Esophagus squamous epithelium (tissue), 5 donors: ENCODE results near the gene YKT6. TPM values are rescaled to one million over a fixed set of nuclear protein-coding genes. Genes with fewer than 3 reads are reported as not detected.

ENCODE experiments used
- DNase-seq: peaks from one replicate; lab custom pipeline; 2025; lab: John Stamatoyannopoulos, UW
- H3K27ac ChIP-seq, 4 donors: fragments of 200-600 bp; sonication (generic); one replicate each; pipeline ENCODE4 v1.5.1; 2016 to 2019; ENCODE audit warnings: mild to moderate bottlenecking in 1 of 4
- H3K27me3 ChIP-seq, 4 donors: fragments of 200-600 bp; sonication (generic); 1 replicate in 3 of 4; 2 replicates in 1 of 4; pipeline versions ENCODE4 v1.5.1 to v1.6.0; 2017 to 2021; ENCODE audit warnings: antibody characterized with exemption in 1 of 4
- H3K36me3 ChIP-seq, 3 donors: fragments of 200-600 bp; sonication (generic); one replicate each; pipeline ENCODE4 v1.5.1; 2016 to 2019
- H3K4me1 ChIP-seq, 3 donors: fragments of 200-600 bp; sonication (generic); one replicate each; pipeline ENCODE4 v1.5.1; 2017 to 2019
- H3K4me3 ChIP-seq, 4 donors: fragments of 200-600 bp; sonication (generic); 1 replicate in 3 of 4; 2 replicates in 1 of 4; pipeline ENCODE4 v1.5.1; 2016 to 2019; ENCODE audit warnings: mild to moderate bottlenecking in 2 of 4, moderate library complexity in 1 of 4
- H3K9me3 ChIP-seq, 3 donors: fragments of 200-600 bp; sonication (generic); one replicate each; pipeline ENCODE4 v1.5.1; 2016 to 2019
- CTCF ChIP-seq, 6 experiments: fragments of 450-650 bp in 4 of 6; fragments of 200-600 bp in 2 of 6; sonication (generic) in 2 of 6; IDR thresholded peaks; one replicate each; pipeline ENCODE4 v1.5.1; 2016 to 2019; ENCODE audit warnings: antibody characterized with exemption in 6 of 6, mild to moderate bottlenecking in 4 of 6, moderate library complexity in 4 of 6
- POLR2A ChIP-seq, 4 donors: fragments of 450-650 bp; IDR thresholded peaks; one replicate each; pipeline ENCODE4 v1.6.1; 2017; ENCODE audit warnings: antibody characterized with exemption in 4 of 4, mild to moderate bottlenecking in 4 of 4, moderate library complexity in 3 of 4
- WGBS, 2 donors: methylation state at CpG; one replicate each; pipeline ENCODE4 v1.1.5; 2018; 5-methylcytosine and 5-hydroxymethylcytosine counted together
- intact Hi-C: fragments of 100-400 bp; cut with DNase I; formaldehyde crosslinking; loops from one replicate; pipeline ENCODE4 v1.15.0; 2022
- total RNA-seq, 4 donors: library from RNA; depleted of rRNA; stranded (reverse); fragments of >200 nt; gene quantifications; one replicate each; pipeline ENCODE4 v1.1.0, GENCODE V29; 2016
- donor health status: DM: yes; HTN: yes; CAD: no.

YKT6 gene
- total RNA-seq, 4 donors from 2014 or later = 56.3 to 91.8 (median 65.1) TPM

GRCh38 chr7:44188480-44189225 is 12.1 kb upstream of the YKT6 start:
- H3K4me3 ChIP-seq = no peak overlapping the region
- TF ChIP-seq POLR2A (IDR thresholded peaks at IDR 0.05) (no peak), CTCF (IDR thresholded peaks at IDR 0.05) (no peak)

GRCh38 chr7:44189286-44189992 is 11.3 kb upstream of the YKT6 start, which contains the start of gene GCK:
GCK (minus strand) TSS chr7:44189439; CDS start chr7:44188953, 486 bp downstream.
- Histone ChIP-seq H3K27ac (no peak within 1 kb of the TSS), H3K27me3 (peaks cover 0 to 28% (median 0%) of the 10 kb centered on the region in 4 donors), H3K9me3 (no peaks in the 10 kb centered on the region), H3K36me3 (no peaks in the 10 kb centered on the region), H3K4me3 (no peak within 1 kb of the TSS), H3K4me1 (peaks cover 7 to 12% (median 8%) of the 10 kb centered on the region in 3 donors)
- no CpG with 5 or more reads among the region's 11 CpGs for WGBS, 2 donors
- intact Hi-C loops = no loop called here
- no peak for DNase-seq
- no peak for TF ChIP-seq POLR2A (IDR thresholded peaks at IDR 0.05)
- no peak for TF ChIP-seq CTCF (IDR thresholded peaks at IDR 0.05)

More at GRCh38 chr7:44188480-44189225, 12.1 kb upstream of the YKT6 start:
- Histone ChIP-seq H3K36me3 (no peaks in the 10 kb centered on the region), H3K27ac (no peak overlapping the region), H3K27me3 (peaks cover 0 to 25% (median 0%) of the 10 kb centered on the region in 4 donors), H3K9me3 (no peaks in the 10 kb centered on the region), H3K4me1 (peaks cover 8 to 20% (median 11%) of the 10 kb centered on the region in 3 donors)
- DNase-seq = no peak
- intact Hi-C loops = no loop called here
- 80% methylated on average over 8 of the region's 16 CpGs; no CpG with 5 or more reads in 1 of the 2 donors for WGBS, 2 donors

- 78 to 79% methylated on average over 13 of the region's 14 CpGs for WGBS, 2 donors
- H3K9me3 ChIP-seq = no peaks in the 10 kb centered on the region
- H3K4me3 ChIP-seq = no peak overlapping the region
- no peak overlapping the region for H3K27ac ChIP-seq
- DNase-seq = no peak
- H3K36me3 ChIP-seq = no peaks in the 10 kb centered on the region
- intact Hi-C loops = no loop called here
- H3K27me3 ChIP-seq = peaks cover 0 to 33% (median 0%) of the 10 kb centered on the region in 4 donors
- peaks cover 1 to 4% (median 2%) of the 10 kb centered on the region in 3 donors for H3K4me1 ChIP-seq
- no peak for TF ChIP-seq POLR2A (IDR thresholded peaks at IDR 0.05)
Measured at GRCh38 chr7:44189993-44190872, 10.5 kb upstream of the YKT6 start.

GRCh38 chr7:44191171-44191570 is 9.6 kb upstream of the YKT6 start:
- TF ChIP-seq CTCF (IDR thresholded peaks at IDR 0.05) (no peak), POLR2A (IDR thresholded peaks at IDR 0.05) (no peak)
- Histone ChIP-seq H3K36me3 (no peaks in the 10 kb centered on the region), H3K9me3 (no peaks in the 10 kb centered on the region), H3K4me3 (no peak overlapping the region), H3K4me1 (peaks cover 0 to 4% (median 0%) of the 10 kb centered on the region in 3 donors), H3K27ac (no peak overlapping the region), H3K27me3 (peaks cover 0 to 33% (median 0%) of the 10 kb centered on the region in 4 donors)
- DNase-seq = no peak
- WGBS, 2 donors = 80 to 85% methylated on average over 5 of the region's 5 CpGs
- intact Hi-C loops = no loop called here
